CD14-positive monocyte (primary cell): ENCODE data around the gene MAGED4B. TPM values are rescaled to one million over a fixed set of nuclear protein-coding genes. Genes with fewer than 3 reads are reported as not detected.

Source experiments
- DNase-seq, 3 donors: peaks; one replicate each; pipeline ENCODE4 v3.0.0-alpha.2; 2011 to 2022
- H2AFZ ChIP-seq: 2 replicates; pipeline ENCODE4 v1.6.0; 2012; ENCODE audit warnings: mild to moderate bottlenecking, low read depth, low read length, inconsistent platforms; ENCODE audit not compliant: insufficient read depth, poor library complexity, severe bottlenecking
- H3K27ac ChIP-seq, 2 donors: 1 replicate in 1 of 2; 2 replicates in 1 of 2; pipeline ENCODE4 v1.5.1; 2012 to 2013; ENCODE audit warnings: low read length in 2 of 2, control low read depth in 1 of 2, inconsistent platforms in 1 of 2, low read depth in 1 of 2, mild to moderate bottlenecking in 1 of 2
- H3K27me3 ChIP-seq, 2 donors: one replicate each; pipeline versions ENCODE4 v1.6.0 to v1.6.1; 2011 to 2013; ENCODE audit warnings: low read length in 2 of 2; ENCODE audit not compliant: control insufficient read depth in 2 of 2, insufficient read depth in 2 of 2
- H3K36me3 ChIP-seq, 2 donors: replicated peaks in 1 of 2; 1 replicate in 1 of 2; 2 replicates in 1 of 2; pipeline versions ENCODE4 v1.5.1 to v1.6.1; 2012 to 2013; ENCODE audit warnings: low read length in 2 of 2, control low read depth in 1 of 2, inconsistent platforms in 1 of 2, mild to moderate bottlenecking in 1 of 2; ENCODE audit not compliant: insufficient read depth in 2 of 2, control insufficient read depth in 1 of 2
- H3K4me1 ChIP-seq, 2 donors: 1 replicate in 1 of 2; 2 replicates in 1 of 2; pipeline versions ENCODE4 v1.5.1 to v1.6.1; 2012 to 2013; ENCODE audit warnings: low read length in 2 of 2, control low read depth in 1 of 2, inconsistent platforms in 1 of 2, mild to moderate bottlenecking in 1 of 2, moderate library complexity in 1 of 2; ENCODE audit not compliant: insufficient read depth in 2 of 2, control insufficient read depth in 1 of 2
- H3K4me2 ChIP-seq: replicated peaks from 2 replicates; pipeline ENCODE3; 2012; ENCODE audit warnings: low read length, moderate library complexity, mild to moderate bottlenecking; ENCODE audit not compliant: poor library complexity, severe bottlenecking; ENCODE audit errors: extremely low read depth
- H3K4me3 ChIP-seq, 3 experiments: fragments of 200-600 bp in 1 of 3; sonication (generic) in 1 of 3; replicated peaks in 1 of 3; 1 replicate in 2 of 3; 2 replicates in 1 of 3; pipeline ENCODE4 v1.5.1; 2011 to 2013; ENCODE audit warnings: low read length in 3 of 3, mild to moderate bottlenecking in 3 of 3, control low read depth in 2 of 3, low read depth in 2 of 3, inconsistent platforms in 1 of 3, moderate library complexity in 1 of 3
- H3K79me2 ChIP-seq: 2 replicates; pipeline ENCODE4 v1.6.0; 2012; ENCODE audit warnings: mild to moderate bottlenecking, control low read depth, inconsistent platforms, low read length, moderate library complexity; ENCODE audit not compliant: insufficient read depth
- H3K9ac ChIP-seq: 2 replicates; pipeline ENCODE4 v1.6.0; 2017; ENCODE audit warnings: low read length, mild to moderate bottlenecking; ENCODE audit not compliant: insufficient read depth, poor library complexity, severe bottlenecking
- H3K9me3 ChIP-seq, 2 donors: replicated peaks in 1 of 2; 1 replicate in 1 of 2; 2 replicates in 1 of 2; pipeline versions ENCODE4 v1.5.1 to v1.6.1; 2012 to 2013; ENCODE audit warnings: low read length in 2 of 2, control low read depth in 1 of 2; ENCODE audit not compliant: control insufficient read depth in 1 of 2, insufficient read depth in 1 of 2
- H4K20me1 ChIP-seq: 2 replicates; pipeline ENCODE4 v1.6.0; 2012; ENCODE audit warnings: mild to moderate bottlenecking, low read length, control low read depth, moderate library complexity; ENCODE audit not compliant: insufficient read depth
- H3K27ac Mint-ChIP-seq, 7 donors: one replicate each; pipeline ENCODE4 v1.8.0; 2020; ENCODE audit warnings: mild to moderate bottlenecking in 7 of 7, mixed read lengths in 7 of 7, moderate library complexity in 6 of 7, inconsistent platforms in 2 of 7
- H3K27me3 Mint-ChIP-seq, 3 donors: one replicate each; pipeline ENCODE4 v1.8.0; 2021 to 2022; ENCODE audit warnings: low read depth in 3 of 3, mild to moderate bottlenecking in 3 of 3, mixed read lengths in 3 of 3, moderate library complexity in 3 of 3, inconsistent platforms in 1 of 3
- H3K36me3 Mint-ChIP-seq, 2 donors: one replicate each; pipeline ENCODE4 v1.8.0; 2020; ENCODE audit warnings: mixed read lengths in 2 of 2, inconsistent platforms in 1 of 2, mild to moderate bottlenecking in 1 of 2
- H3K4me1 Mint-ChIP-seq: one replicate; pipeline ENCODE4 v1.8.0; 2020; ENCODE audit warnings: mild to moderate bottlenecking, mixed read lengths
- H3K4me3 Mint-ChIP-seq, 2 donors: one replicate each; pipeline ENCODE4 v1.8.0; 2020; ENCODE audit warnings: mild to moderate bottlenecking in 2 of 2, mixed read lengths in 2 of 2, moderate library complexity in 1 of 2
- H3K9me3 Mint-ChIP-seq, 7 donors: one replicate each; pipeline ENCODE4 v1.8.0; 2020 to 2022; ENCODE audit warnings: mixed read lengths in 7 of 7, mild to moderate bottlenecking in 6 of 7, moderate library complexity in 6 of 7, inconsistent platforms in 2 of 7
- CTCF ChIP-seq: fragments of 200-600 bp; IDR thresholded peaks from one replicate; pipeline ENCODE4 v1.8.0; 2022; ENCODE audit warnings: antibody characterized with exemption, mild to moderate bottlenecking
- WGBS: methylation state at CpG from one replicate; pipeline ENCODE4 v1.1.5; 2013; ENCODE audit warnings: missing lambda C conversion rate; ENCODE audit not compliant: insufficient coverage; 5-methylcytosine and 5-hydroxymethylcytosine counted together
- intact Hi-C, 2 donors: fragments of 100-400 bp; cut with micrococcal nuclease; formaldehyde crosslinking; loops; one replicate each; pipeline versions ENCODE4 v1.15.0 to v1.15.1; 2023
- polyA plus RNA-seq, 3 donors: library from polyadenylated mRNA; depleted of rRNA in 1 of 3; unstranded in 2 of 3; stranded (reverse) in 1 of 3; fragments of 300-500 nt in 2 of 3; fragments of >200 nt in 1 of 3; fragmentation: Illumina TruSeq in 2 of 3; gene quantifications; 1 replicate in 2 of 3; 2 replicates in 1 of 3; pipeline ENCODE4 v1.2.3, GENCODE V29; 2012 to 2021

The MAGED4B gene
- polyA plus RNA-seq, 3 donors, result 0.04 TPM; not detected in 2

GRCh38 chrX:52034211-52034610, 34.8 kb downstream of the MAGED4B start:
- Histone ChIP-seq H3K27me3 (peaks cover 0 to 2% of the 10 kb centered on the region in 2 donors), H3K9me3 (no peaks in the 10 kb centered on the region), H3K4me1 (no peaks in the 10 kb centered on the region), H3K9ac (no peak overlapping the region), H3K4me3 (no peak overlapping the region), H4K20me1 (no peaks in the 10 kb centered on the region), H3K79me2 (no peaks in the 10 kb centered on the region), H3K27ac (no peak overlapping the region), H3K36me3 (no peaks in the 10 kb centered on the region), H2AFZ (no peak overlapping the region), H3K4me2 (no peak overlapping the region)
- Mint-ChIP-seq H3K36me3 (no peaks in the 10 kb centered on the region), H3K4me3 (no peak overlapping the region), H3K27me3 (peaks cover 3 to 5% (median 4%) of the 10 kb centered on the region in 3 donors), H3K9me3 (peaks cover 0 to 4% (median 2%) of the 10 kb centered on the region in 7 donors), H3K27ac (no peak overlapping the region), H3K4me1 (no peaks in the 10 kb centered on the region)
- TF ChIP-seq CTCF, result no peak
- intact Hi-C loops, result no loop called here
- DNase-seq, result no peak
- WGBS, result no CpG with 5 or more reads among the region's 1 CpG

- Mint-ChIP-seq H3K36me3 (no peaks in the 10 kb centered on the region), H3K4me3 (no peak overlapping the region), H3K9me3 (peaks cover 2 to 12% (median 3%) of the 10 kb centered on the region in 7 donors), H3K27me3 (peaks cover 3 to 5% (median 5%) of the 10 kb centered on the region in 3 donors), H3K27ac (no peak overlapping the region), H3K4me1 (no peaks in the 10 kb centered on the region)
- H3K9ac ChIP-seq, result no peak overlapping the region
- no peak for DNase-seq
- no peak overlapping the region for H3K4me3 ChIP-seq
- no peak for TF ChIP-seq CTCF
- intact Hi-C loops, result no loop called here
- H3K79me2 ChIP-seq, result no peaks in the 10 kb centered on the region
- peaks cover 0 to 2% of the 10 kb centered on the region in 2 donors for H3K27me3 ChIP-seq
- no peaks in the 10 kb centered on the region for H4K20me1 ChIP-seq
- no CpG with 5 or more reads among the region's 2 CpGs for WGBS
- no peaks in the 10 kb centered on the region for H3K9me3 ChIP-seq
- no peaks in the 10 kb centered on the region for H3K36me3 ChIP-seq
- H3K27ac ChIP-seq, result no peak overlapping the region
- H3K4me1 ChIP-seq, result no peaks in the 10 kb centered on the region
- H3K4me2 ChIP-seq, result no peak overlapping the region
- H2AFZ ChIP-seq, result no peak overlapping the region
Measured at GRCh38 chrX:52031371-52031770, 37.6 kb downstream of the MAGED4B start.
